ENCODE results near the gene TRIP4. TPM values are rescaled to one million over a fixed set of nuclear protein-coding genes. Genes with fewer than 3 reads are reported as not detected.

TRIP4 gene
- total RNA-seq, 1 experiment from 2014 or later, result 18.1 TPM

- H3K79me2 ChIP-seq (ENCODE audit: low read depth), result no peaks in the 10 kb centered on the region
- no peak overlapping the region for H3K4me2 ChIP-seq
- CTCF ChIA-PET, result no interaction called here
- no peak overlapping the region for H3K27ac ChIP-seq
- H3K4me1 ChIP-seq (replicated peaks; ENCODE audit: insufficient read depth), result no peaks in the 10 kb centered on the region
- TF ChIP-seq, protein P1, sequence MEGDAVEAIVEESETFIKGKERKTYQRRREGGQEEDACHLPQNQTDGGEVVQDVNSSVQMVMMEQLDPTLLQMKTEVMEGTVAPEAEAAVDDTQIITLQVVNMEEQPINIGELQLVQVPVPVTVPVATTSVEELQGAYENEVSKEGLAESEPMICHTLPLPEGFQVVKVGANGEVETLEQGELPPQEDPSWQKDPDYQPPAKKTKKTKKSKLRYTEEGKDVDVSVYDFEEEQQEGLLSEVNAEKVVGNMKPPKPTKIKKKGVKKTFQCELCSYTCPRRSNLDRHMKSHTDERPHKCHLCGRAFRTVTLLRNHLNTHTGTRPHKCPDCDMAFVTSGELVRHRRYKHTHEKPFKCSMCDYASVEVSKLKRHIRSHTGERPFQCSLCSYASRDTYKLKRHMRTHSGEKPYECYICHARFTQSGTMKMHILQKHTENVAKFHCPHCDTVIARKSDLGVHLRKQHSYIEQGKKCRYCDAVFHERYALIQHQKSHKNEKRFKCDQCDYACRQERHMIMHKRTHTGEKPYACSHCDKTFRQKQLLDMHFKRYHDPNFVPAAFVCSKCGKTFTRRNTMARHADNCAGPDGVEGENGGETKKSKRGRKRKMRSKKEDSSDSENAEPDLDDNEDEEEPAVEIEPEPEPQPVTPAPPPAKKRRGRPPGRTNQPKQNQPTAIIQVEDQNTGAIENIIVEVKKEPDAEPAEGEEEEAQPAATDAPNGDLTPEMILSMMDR (conservative IDR thresholded peaks at IDR 0.05), result no peak
- TF ChIP-seq EZH2 (IDR thresholded peaks at IDR 0.05; ENCODE audit: low read depth), result no peak
- no peaks in the 10 kb centered on the region for H3K9me3 ChIP-seq (ENCODE audit: insufficient read depth, low read depth)
- no peak overlapping the region for H2AFZ ChIP-seq
- no peaks in the 10 kb centered on the region for H3K27me3 ChIP-seq (ENCODE audit: insufficient read depth, low read depth)
- POLR2A ChIA-PET (ENCODE audit: unreplicated experiment), result no interaction called here
- no peaks in the 10 kb centered on the region for H3F3A ChIP-seq (ENCODE audit: insufficient read depth, low read depth)
- no peaks in the 10 kb centered on the region for H4K20me1 ChIP-seq (ENCODE audit: insufficient read depth)
- intact Hi-C loops (cut with micrococcal nuclease; ENCODE audit: unreplicated experiment), result no loop called here
- H3K4me3 ChIP-seq, result no peak overlapping the region
- no peak for DNase-seq
- no peaks in the 10 kb centered on the region for H3K9me2 ChIP-seq (ENCODE audit: insufficient read depth)
- H3K36me3 ChIP-seq (ENCODE audit: low read depth), result no peaks in the 10 kb centered on the region
- no TSS peak for BruUV-seq (replicated peaks)
Measured at GRCh38 chr15:64452988-64453688, 65.5 kb downstream of the TRIP4 start.

- Histone ChIP-seq H2AFZ (no peak overlapping the region), H3K27ac (no peak overlapping the region), H3K79me2 (ENCODE audit: low read depth) (no peaks in the 10 kb centered on the region), H3K9me2 (ENCODE audit: insufficient read depth) (no peaks in the 10 kb centered on the region), H3F3A (ENCODE audit: insufficient read depth, low read depth) (no peaks in the 10 kb centered on the region), H3K4me2 (no peak overlapping the region), H3K27me3 (ENCODE audit: insufficient read depth, low read depth) (no peaks in the 10 kb centered on the region), H3K9me3 (ENCODE audit: insufficient read depth, low read depth) (no peaks in the 10 kb centered on the region), H3K36me3 (ENCODE audit: low read depth) (no peaks in the 10 kb centered on the region), H3K4me3 (no peak overlapping the region), H4K20me1 (ENCODE audit: insufficient read depth) (no peaks in the 10 kb centered on the region), H3K4me1 (replicated peaks; ENCODE audit: insufficient read depth) (no peaks in the 10 kb centered on the region)
- intact Hi-C loops (cut with micrococcal nuclease; ENCODE audit: unreplicated experiment), result no loop called here
- BruUV-seq (replicated peaks), result no TSS peak
- ChIA-PET CTCF (no interaction called here), POLR2A (ENCODE audit: unreplicated experiment) (no interaction called here)
- no peak for DNase-seq
- no peak for TF ChIP-seq EZH2 (IDR thresholded peaks at IDR 0.05; ENCODE audit: low read depth)
- TF ChIP-seq, protein P1 (conservative IDR thresholded peaks at IDR 0.05), result no peak
Measured at GRCh38 chr15:64453689-64454037, 66.0 kb downstream of the TRIP4 start.

GRCh38 chr15:64454282-64454681, 66.6 kb downstream of the TRIP4 start:
- Histone ChIP-seq H3K9me2 (ENCODE audit: insufficient read depth) (no peaks in the 10 kb centered on the region), H3F3A (ENCODE audit: insufficient read depth, low read depth) (no peaks in the 10 kb centered on the region; the same call in 1 of the 2 replicates), H2AFZ (no peak overlapping the region), H3K27ac (no peak overlapping the region), H3K79me2 (ENCODE audit: low read depth) (no peaks in the 10 kb centered on the region), H3K4me1 (replicated peaks; ENCODE audit: insufficient read depth) (no peaks in the 10 kb centered on the region), H3K27me3 (ENCODE audit: insufficient read depth, low read depth) (no peaks in the 10 kb centered on the region), H3K36me3 (ENCODE audit: low read depth) (no peaks in the 10 kb centered on the region), H3K9me3 (ENCODE audit: insufficient read depth, low read depth) (no peaks in the 10 kb centered on the region), H3K4me2 (no peak overlapping the region), H3K4me3 (no peak overlapping the region), H4K20me1 (ENCODE audit: insufficient read depth) (no peaks in the 10 kb centered on the region)
- BruUV-seq (replicated peaks), result no TSS peak
- TF ChIP-seq, protein P1 (conservative IDR thresholded peaks at IDR 0.05), result no peak
- TF ChIP-seq EZH2 (IDR thresholded peaks at IDR 0.05; ENCODE audit: low read depth), result no peak
- DNase-seq, result no peak
- ChIA-PET POLR2A (ENCODE audit: unreplicated experiment) (no interaction called here), CTCF (no interaction called here)
- intact Hi-C loops (cut with micrococcal nuclease; ENCODE audit: unreplicated experiment), result no loop called here
